Measurements from ENCODE around the gene PTGDS. TPM values are rescaled to one million over a fixed set of nuclear protein-coding genes. Genes with fewer than 3 reads are reported as not detected.

PTGDS gene
- total RNA-seq, 1 experiment from 2014 or later = 2.2 TPM

DNA sequence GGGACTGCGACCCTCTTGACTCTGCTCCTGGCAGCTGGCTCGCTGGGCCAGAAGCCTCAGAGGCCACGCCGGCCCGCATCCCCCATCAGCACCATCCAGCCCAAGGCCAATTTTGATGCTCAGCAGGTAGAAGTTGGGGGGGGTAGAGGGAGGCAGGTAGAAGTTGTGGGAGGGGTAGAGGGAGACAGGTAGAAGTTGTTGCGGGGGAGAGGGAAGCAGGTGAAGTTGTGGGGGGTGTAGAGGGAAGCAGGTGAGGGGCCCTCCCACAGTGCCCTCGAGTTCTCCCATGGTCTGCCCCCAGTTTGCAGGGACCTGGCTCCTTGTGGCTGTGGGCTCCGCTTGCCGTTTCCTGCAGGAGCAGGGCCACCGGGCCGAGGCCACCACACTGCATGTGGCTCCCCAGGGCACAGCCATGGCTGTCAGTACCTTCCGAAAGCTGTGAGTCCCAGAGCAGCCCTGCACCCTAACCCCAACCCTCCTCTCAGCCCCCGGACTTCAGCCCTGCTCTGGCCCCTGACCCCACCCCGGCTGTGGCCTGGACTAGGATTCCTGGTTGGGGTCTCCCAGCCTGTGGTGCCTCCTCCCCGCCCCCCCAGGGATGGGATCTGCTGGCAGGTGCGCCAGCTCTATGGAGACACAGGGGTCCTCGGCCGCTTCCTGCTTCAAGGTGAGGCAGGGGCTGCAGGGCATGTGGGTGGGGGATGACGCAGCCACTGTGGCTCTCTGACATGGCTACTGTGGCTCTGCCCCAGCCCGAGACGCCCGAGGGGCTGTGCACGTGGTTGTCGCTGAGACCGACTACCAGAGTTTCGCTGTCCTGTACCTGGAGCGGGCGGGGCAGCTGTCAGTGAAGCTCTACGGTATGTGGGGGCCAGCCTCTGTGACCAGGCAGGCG, 31.7 kb upstream of the PTGDS start:
- POLR2A ChIA-PET = interaction anchor here (0.6 to 1.0 kb wide), 2 partner anchors 80 to 145 kb away, joined by 3 to 5 read pairs; no protein-coding TSS in a partner anchor
- Mint-ChIP-seq H3K4me1 (peaks cover 10% of the 10 kb centered on the region), H3K9me3 (no peaks in the 10 kb centered on the region), H3K27me3 (ENCODE audit: low read depth) (no peaks in the 10 kb centered on the region), H3K36me3 (peaks cover 7% of the 10 kb centered on the region; the same call in 1 of the 2 replicates), H3K27ac (no peak overlapping the region), H3K4me3 (no peak overlapping the region)
- TF ChIP-seq, protein P1, sequence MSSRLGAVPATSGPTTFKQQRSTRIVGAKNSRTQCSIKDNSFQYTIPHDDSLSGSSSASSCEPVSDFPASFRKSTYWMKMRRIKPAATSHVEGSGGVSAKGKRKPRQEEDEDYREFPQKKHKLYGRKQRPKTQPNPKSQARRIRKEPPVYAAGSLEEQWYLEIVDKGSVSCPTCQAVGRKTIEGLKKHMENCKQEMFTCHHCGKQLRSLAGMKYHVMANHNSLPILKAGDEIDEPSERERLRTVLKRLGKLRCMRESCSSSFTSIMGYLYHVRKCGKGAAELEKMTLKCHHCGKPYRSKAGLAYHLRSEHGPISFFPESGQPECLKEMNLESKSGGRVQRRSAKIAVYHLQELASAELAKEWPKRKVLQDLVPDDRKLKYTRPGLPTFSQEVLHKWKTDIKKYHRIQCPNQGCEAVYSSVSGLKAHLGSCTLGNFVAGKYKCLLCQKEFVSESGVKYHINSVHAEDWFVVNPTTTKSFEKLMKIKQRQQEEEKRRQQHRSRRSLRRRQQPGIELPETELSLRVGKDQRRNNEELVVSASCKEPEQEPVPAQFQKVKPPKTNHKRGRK (CRISPR knock-in tag; IDR thresholded peaks at IDR 0.05; ENCODE audit: borderline replicate concordance) = no peak
- no peak for TF ChIP-seq NFATC4 (CRISPR knock-in tag; IDR thresholded peaks at IDR 0.05)
- no peak for TF ChIP-seq CREB1 (CRISPR knock-in tag; IDR thresholded peaks at IDR 0.05)
- no peak for TF ChIP-seq ERG (CRISPR knock-in tag; IDR thresholded peaks at IDR 0.05)
- no peak for TF ChIP-seq MXD4 (CRISPR knock-in tag; IDR thresholded peaks at IDR 0.05; ENCODE audit: borderline replicate concordance)
- TF ChIP-seq ZNF219 (CRISPR knock-in tag; IDR thresholded peaks at IDR 0.05; ENCODE audit: borderline replicate concordance) = no peak
- ATAC-seq (no peak), DNase-seq (ENCODE audit: low spot score) (no peak)
- CTCF ChIA-PET = interaction anchor here (0.6 to 8.7 kb wide), 8 partner anchors 9 to 389 kb away, joined by 3 to 151 read pairs (median 4); partner anchors contain the start of genes MAN1B1 and NPDC1

- no peak overlapping the region for H3K4me3 Mint-ChIP-seq
- no peak overlapping the region for H3K27ac Mint-ChIP-seq
- H3K27me3 Mint-ChIP-seq (ENCODE audit: low read depth) = no peaks in the 10 kb centered on the region
- no peak for DNase-seq (ENCODE audit: low spot score)
- ChIA-PET CTCF (interaction anchor here (1.5 to 8.7 kb wide), 8 partner anchors 29 to 118 kb away, joined by 3 to 151 read pairs (median 25); partner anchors contain the start of genes ABCA2, AJM1, PAXX and PTGDS), POLR2A (interaction anchor here (1.0 kb wide), 1 partner anchor 146 kb away, joined by 5 read pairs; no protein-coding TSS in a partner anchor)
- H3K4me1 Mint-ChIP-seq = peaks cover 10% of the 10 kb centered on the region
- no peak for ATAC-seq
- H3K9me3 Mint-ChIP-seq = no peaks in the 10 kb centered on the region
- TF ChIP-seq PRRX2 (CRISPR knock-in tag; IDR thresholded peaks at IDR 0.05) (no peak), ELF4 (CRISPR knock-in tag; IDR thresholded peaks at IDR 0.05; ENCODE audit: low read depth) (no peak), CTCF (IDR thresholded peaks at IDR 0.05) (no peak), ZNF219 (CRISPR knock-in tag; IDR thresholded peaks at IDR 0.05; ENCODE audit: borderline replicate concordance) (no peak), ATF6 (CRISPR knock-in tag; IDR thresholded peaks at IDR 0.05) (no peak), JUN (CRISPR knock-in tag; IDR thresholded peaks at IDR 0.05) (no peak), ZNF671 (CRISPR knock-in tag; IDR thresholded peaks at IDR 0.05) (no peak), ZNF121 (CRISPR knock-in tag; IDR thresholded peaks at IDR 0.05) (no peak), ZNF263 (CRISPR knock-in tag; IDR thresholded peaks at IDR 0.05; ENCODE audit: low read depth) (no peak), FOXP4 (CRISPR knock-in tag; IDR thresholded peaks at IDR 0.05) (no peak), CBFB (CRISPR knock-in tag; IDR thresholded peaks at IDR 0.05; ENCODE audit: low read depth) (no peak), ZBTB21 (CRISPR knock-in tag; IDR thresholded peaks at IDR 0.05; ENCODE audit: borderline replicate concordance) (no peak)
- TF ChIP-seq, protein P2, sequence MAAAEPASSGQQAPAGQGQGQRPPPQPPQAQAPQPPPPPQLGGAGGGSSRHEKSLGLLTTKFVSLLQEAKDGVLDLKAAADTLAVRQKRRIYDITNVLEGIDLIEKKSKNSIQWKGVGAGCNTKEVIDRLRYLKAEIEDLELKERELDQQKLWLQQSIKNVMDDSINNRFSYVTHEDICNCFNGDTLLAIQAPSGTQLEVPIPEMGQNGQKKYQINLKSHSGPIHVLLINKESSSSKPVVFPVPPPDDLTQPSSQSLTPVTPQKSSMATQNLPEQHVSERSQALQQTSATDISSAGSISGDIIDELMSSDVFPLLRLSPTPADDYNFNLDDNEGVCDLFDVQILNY (CRISPR knock-in tag; IDR thresholded peaks at IDR 0.05) = no peak
- TF ChIP-seq, protein P1 (CRISPR knock-in tag; IDR thresholded peaks at IDR 0.05; ENCODE audit: borderline replicate concordance) = no peak
- peaks cover 4% of the 10 kb centered on the region; the same call in 1 of the 2 replicates for H3K36me3 Mint-ChIP-seq
These were observed 30.9 kb upstream of the PTGDS start for GRCh38 chr9:136946228-136947027.
